ENCODE measurements around the gene LRRD1. TPM values are rescaled to one million over a fixed set of nuclear protein-coding genes. Genes with fewer than 3 reads are reported as not detected.
"Not testable (repeated sequence)": the region's sequence is repeated elsewhere in the genome, so short reads cannot be mapped to it uniquely, and the experiment has no call there.

LRRD1 gene
- polyA plus RNA-seq (2013, experiment 1 of 2) = not detected
- polyA plus RNA-seq (2013, experiment 2 of 2) = not detected

GRCh38 chr7:92178928-92179924, at the start of gene LRRD1:
TSS of gene LRRD1 (minus strand) at chr7:92179142. CDS start at chr7:92165202, 13,940 bp downstream.
- Histone ChIP-seq H3K36me3 (ENCODE audit: control insufficient read depth, insufficient read depth, low read length) (no peaks in the 10 kb centered on the region), H3K27ac (ENCODE audit: low read depth, low read length, severe bottlenecking) (no peak within 1 kb of the TSS), H3K4me3 (ENCODE audit: extremely low read depth, insufficient read depth, low read length, poor library complexity, severe bottlenecking) (no peak within 1 kb of the TSS), H3K4me1 (ENCODE audit: control insufficient read depth, insufficient read depth, low read length, poor library complexity, severe bottlenecking) (no peaks in the 10 kb centered on the region), H3K9me3 (ENCODE audit: control insufficient read depth, low read length) (peaks cover 6% of the 10 kb centered on the region)
- 42 to 45% methylated on average over 53 to 57 of the region's 60 CpGs for WGBS, 2 experiments (ENCODE audit: insufficient coverage in 2 of 2)

- no peaks in the 10 kb centered on the region for H3K4me1 ChIP-seq (ENCODE audit: control insufficient read depth, insufficient read depth, low read length, poor library complexity, severe bottlenecking)
- peaks cover 51% of the 10 kb centered on the region for H3K36me3 ChIP-seq (ENCODE audit: control insufficient read depth, insufficient read depth, low read length)
- no peaks in the 10 kb centered on the region for H3K9me3 ChIP-seq (ENCODE audit: control insufficient read depth, low read length)
- no peak overlapping the region for H3K27ac ChIP-seq (ENCODE audit: low read depth, low read length, severe bottlenecking)
- no peak overlapping the region for H3K4me3 ChIP-seq (ENCODE audit: extremely low read depth, insufficient read depth, low read length, poor library complexity, severe bottlenecking)
- WGBS, 2 experiments (ENCODE audit: insufficient coverage in 2 of 2) = 95 to 100% methylated on average over 2 of the region's 2 CpGs
These were observed 49.8 kb upstream of the LRRD1 start for GRCh38 chr7:92228742-92229141.

DNA sequence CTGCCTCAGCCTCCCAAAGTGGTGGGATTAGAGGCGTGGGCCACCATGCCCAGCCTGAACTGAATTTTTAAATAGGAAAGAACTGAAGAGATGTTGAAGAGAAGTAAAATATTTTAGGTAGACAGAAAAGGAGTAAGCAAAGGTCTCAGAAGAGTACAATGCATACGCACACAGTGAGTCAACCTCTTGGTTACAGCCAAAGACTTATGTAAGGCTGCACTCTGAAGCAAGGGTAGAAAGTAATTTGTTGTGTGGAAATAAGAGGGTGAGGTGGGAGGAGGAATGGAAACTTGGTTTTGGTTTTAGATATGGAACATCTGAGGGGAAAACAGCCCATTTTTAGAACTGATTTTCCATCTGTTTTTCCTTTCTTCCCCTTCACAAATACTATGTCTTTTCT, 49.2 kb upstream of the LRRD1 start:
- Histone ChIP-seq H3K36me3 (ENCODE audit: control insufficient read depth, insufficient read depth, low read length) (peaks cover 45% of the 10 kb centered on the region), H3K27ac (ENCODE audit: low read depth, low read length, severe bottlenecking) (no peak overlapping the region), H3K4me3 (ENCODE audit: extremely low read depth, insufficient read depth, low read length, poor library complexity, severe bottlenecking) (no peak overlapping the region), H3K4me1 (ENCODE audit: control insufficient read depth, insufficient read depth, low read length, poor library complexity, severe bottlenecking) (no peaks in the 10 kb centered on the region), H3K9me3 (ENCODE audit: control insufficient read depth, low read length) (no peaks in the 10 kb centered on the region)
- WGBS, 2 experiments (ENCODE audit: insufficient coverage in 2 of 2) = 100% methylated on average over 2 of the region's 2 CpGs

GRCh38 chr7:92226981-92227380, 48.0 kb upstream of the LRRD1 start:
- H3K9me3 ChIP-seq (ENCODE audit: control insufficient read depth, low read length) = no peaks in the 10 kb centered on the region
- no peak overlapping the region for H3K27ac ChIP-seq (ENCODE audit: low read depth, low read length, severe bottlenecking)
- 100% methylated on average over 1 to 3 of the region's 4 CpGs for WGBS, 2 experiments (ENCODE audit: insufficient coverage in 2 of 2)
- no peak overlapping the region for H3K4me3 ChIP-seq (ENCODE audit: extremely low read depth, insufficient read depth, low read length, poor library complexity, severe bottlenecking)
- no peaks in the 10 kb centered on the region for H3K4me1 ChIP-seq (ENCODE audit: control insufficient read depth, insufficient read depth, low read length, poor library complexity, severe bottlenecking)
- H3K36me3 ChIP-seq (ENCODE audit: control insufficient read depth, insufficient read depth, low read length) = peaks cover 44% of the 10 kb centered on the region

DNA sequence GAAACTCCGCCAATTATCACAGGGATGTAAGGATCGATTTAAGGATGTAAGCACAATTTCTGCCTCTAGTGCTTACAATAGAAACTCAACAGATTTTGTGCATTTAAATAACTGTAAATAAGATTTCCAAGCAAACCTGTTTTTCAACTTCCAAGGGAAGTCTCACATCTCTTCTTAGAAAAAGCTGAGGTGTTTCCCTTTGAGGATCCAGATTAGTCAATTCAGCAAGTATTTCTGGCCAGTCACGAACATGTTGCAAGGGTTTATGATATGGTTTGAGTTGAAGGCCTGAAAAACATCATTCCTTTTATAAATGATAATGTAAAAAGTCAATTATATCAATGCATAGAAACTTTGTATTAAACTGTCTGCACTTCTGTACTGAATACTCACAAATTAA, 42.8 kb upstream of the LRRD1 start:
- H3K27ac ChIP-seq (ENCODE audit: low read depth, low read length, severe bottlenecking) = no peak overlapping the region
- H3K9me3 ChIP-seq (ENCODE audit: control insufficient read depth, low read length) = no peaks in the 10 kb centered on the region
- WGBS, 2 experiments (ENCODE audit: insufficient coverage in 2 of 2) = 93% methylated on average over 2 of the region's 3 CpGs; no CpG with 5 or more reads in 1 of the 2 experiments
- no peak overlapping the region for H3K4me3 ChIP-seq (ENCODE audit: extremely low read depth, insufficient read depth, low read length, poor library complexity, severe bottlenecking)
- no peaks in the 10 kb centered on the region for H3K4me1 ChIP-seq (ENCODE audit: control insufficient read depth, insufficient read depth, low read length, poor library complexity, severe bottlenecking)
- H3K36me3 ChIP-seq (ENCODE audit: control insufficient read depth, insufficient read depth, low read length) = peaks cover 68% of the 10 kb centered on the region

DNA sequence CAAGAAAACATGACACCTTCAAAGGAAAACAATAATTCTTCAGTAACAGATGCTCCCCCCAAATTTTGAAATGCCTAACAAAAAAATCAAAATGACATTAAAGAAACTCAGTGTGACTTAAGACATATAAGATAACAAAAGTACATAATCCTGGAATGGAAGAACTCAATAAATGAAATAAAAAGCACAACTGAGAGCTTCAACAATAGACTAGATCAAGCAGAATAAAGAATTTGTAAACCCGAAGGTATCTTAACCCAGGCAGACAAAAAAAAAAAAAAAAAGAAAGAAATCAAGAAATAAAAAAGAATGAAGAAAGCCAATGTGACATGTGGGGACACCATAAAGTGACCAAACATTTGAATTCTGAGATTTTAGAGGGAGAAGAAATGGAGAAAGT, 27.7 kb upstream of the LRRD1 start:
- Histone ChIP-seq H3K36me3 (ENCODE audit: control insufficient read depth, insufficient read depth, low read length) (peaks cover 60% of the 10 kb centered on the region), H3K4me1 (ENCODE audit: control insufficient read depth, insufficient read depth, low read length, poor library complexity, severe bottlenecking) (no peaks in the 10 kb centered on the region), H3K27ac (ENCODE audit: low read depth, low read length, severe bottlenecking) (no peak overlapping the region), H3K4me3 (ENCODE audit: extremely low read depth, insufficient read depth, low read length, poor library complexity, severe bottlenecking) (no peak overlapping the region), H3K9me3 (ENCODE audit: control insufficient read depth, low read length) (no peaks in the 10 kb centered on the region)
- no CpG with 5 or more reads among the region's 1 CpG for WGBS, 2 experiments (ENCODE audit: insufficient coverage in 2 of 2)

GRCh38 chr7:92205987-92206386, 27.0 kb upstream of the LRRD1 start:
- 87 to 91% methylated on average over 3 of the region's 3 CpGs for WGBS, 2 experiments (ENCODE audit: insufficient coverage in 2 of 2)
- H3K36me3 ChIP-seq (ENCODE audit: control insufficient read depth, insufficient read depth, low read length) = peaks cover 54% of the 10 kb centered on the region
- no peak overlapping the region for H3K27ac ChIP-seq (ENCODE audit: low read depth, low read length, severe bottlenecking)
- no peaks in the 10 kb centered on the region for H3K4me1 ChIP-seq (ENCODE audit: control insufficient read depth, insufficient read depth, low read length, poor library complexity, severe bottlenecking)
- H3K9me3 ChIP-seq (ENCODE audit: control insufficient read depth, low read length) = no peaks in the 10 kb centered on the region
- no peak overlapping the region for H3K4me3 ChIP-seq (ENCODE audit: extremely low read depth, insufficient read depth, low read length, poor library complexity, severe bottlenecking)

GRCh38 chr7:92200791-92201190, 21.8 kb upstream of the LRRD1 start:
- Histone ChIP-seq H3K27ac (ENCODE audit: low read depth, low read length, severe bottlenecking) (no peak overlapping the region), H3K4me3 (ENCODE audit: extremely low read depth, insufficient read depth, low read length, poor library complexity, severe bottlenecking) (no peak overlapping the region), H3K36me3 (ENCODE audit: control insufficient read depth, insufficient read depth, low read length) (peaks cover 59% of the 10 kb centered on the region), H3K9me3 (ENCODE audit: control insufficient read depth, low read length) (no peaks in the 10 kb centered on the region), H3K4me1 (ENCODE audit: control insufficient read depth, insufficient read depth, low read length, poor library complexity, severe bottlenecking) (no peaks in the 10 kb centered on the region)
- WGBS, 2 experiments (ENCODE audit: insufficient coverage in 2 of 2) = no CpG with 5 or more reads among the region's 1 CpG

GRCh38 chr7:92192326-92192725, 13.4 kb upstream of the LRRD1 start:
- Histone ChIP-seq H3K36me3 (ENCODE audit: control insufficient read depth, insufficient read depth, low read length) (peaks cover 36% of the 10 kb centered on the region), H3K4me1 (ENCODE audit: control insufficient read depth, insufficient read depth, low read length, poor library complexity, severe bottlenecking) (no peaks in the 10 kb centered on the region), H3K9me3 (ENCODE audit: control insufficient read depth, low read length) (peaks cover 27% of the 10 kb centered on the region), H3K4me3 (ENCODE audit: extremely low read depth, insufficient read depth, low read length, poor library complexity, severe bottlenecking) (no peak overlapping the region), H3K27ac (ENCODE audit: low read depth, low read length, severe bottlenecking) (no peak overlapping the region)
- 100% methylated on average over 1 to 2 of the region's 3 CpGs for WGBS, 2 experiments (ENCODE audit: insufficient coverage in 2 of 2)

DNA sequence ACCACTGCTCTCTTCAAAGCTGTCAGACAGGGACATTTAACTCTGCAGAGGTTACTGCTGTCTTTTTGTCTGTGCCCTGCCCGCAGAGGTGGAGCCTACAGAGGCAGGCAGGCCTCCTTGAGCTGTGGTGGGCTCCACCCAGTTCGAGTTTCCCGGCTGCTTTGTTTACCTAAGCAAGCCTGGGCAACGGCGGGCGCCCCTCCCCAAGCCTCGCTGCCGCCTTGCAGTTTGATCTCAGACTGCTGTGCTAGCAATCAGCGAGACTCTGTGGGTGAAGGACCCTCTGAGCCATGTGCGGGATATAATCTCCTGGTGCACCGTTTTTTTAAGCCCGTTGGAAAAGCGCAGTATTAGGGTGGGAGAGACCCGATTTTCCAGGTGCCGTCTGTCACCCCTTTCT, 10.3 kb upstream of the LRRD1 start:
- not testable (repeated sequence) for H3K4me3 ChIP-seq (ENCODE audit: extremely low read depth, insufficient read depth, low read length, poor library complexity, severe bottlenecking); H3K4me1 ChIP-seq (ENCODE audit: control insufficient read depth, insufficient read depth, low read length, poor library complexity, severe bottlenecking); H3K27ac ChIP-seq (ENCODE audit: low read depth, low read length, severe bottlenecking)
- peaks cover 16% of the 10 kb centered on the region for H3K36me3 ChIP-seq (ENCODE audit: control insufficient read depth, insufficient read depth, low read length)
- peaks cover 27% of the 10 kb centered on the region for H3K9me3 ChIP-seq (ENCODE audit: control insufficient read depth, low read length)
- 91 to 94% methylated on average over 8 to 9 of the region's 15 CpGs for WGBS, 2 experiments (ENCODE audit: insufficient coverage in 2 of 2)

DNA sequence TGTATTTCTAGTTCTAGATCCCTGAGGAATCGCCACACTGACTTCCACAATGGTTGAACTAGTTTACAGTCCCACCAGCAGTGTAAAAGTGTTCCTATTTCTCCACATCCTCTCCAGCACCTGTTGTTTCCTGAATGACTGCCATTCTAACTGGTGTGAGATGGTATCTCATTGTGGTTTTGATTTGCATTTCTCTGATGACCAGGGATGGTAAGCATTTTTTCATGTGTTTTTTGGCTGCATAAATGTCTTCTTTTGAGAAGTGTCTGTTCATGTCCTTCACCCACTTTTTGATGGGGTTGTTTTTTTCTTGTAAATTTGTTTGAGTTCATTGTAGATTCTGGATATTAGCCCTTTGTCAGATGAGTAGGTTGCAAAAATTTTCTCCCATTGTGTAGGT, 5.4 kb upstream of the LRRD1 start:
- H3K9me3 ChIP-seq (ENCODE audit: control insufficient read depth, low read length) = peaks cover 10% of the 10 kb centered on the region
- WGBS, 2 experiments (ENCODE audit: insufficient coverage in 2 of 2) = no CpG with 5 or more reads among the region's 1 CpG
- H3K36me3 ChIP-seq (ENCODE audit: control insufficient read depth, insufficient read depth, low read length); H3K4me3 ChIP-seq (ENCODE audit: extremely low read depth, insufficient read depth, low read length, poor library complexity, severe bottlenecking); H3K4me1 ChIP-seq (ENCODE audit: control insufficient read depth, insufficient read depth, low read length, poor library complexity, severe bottlenecking); H3K27ac ChIP-seq (ENCODE audit: low read depth, low read length, severe bottlenecking): not testable (repeated sequence)
